Midbrain (tissue), 1 donor: Measurements from ENCODE around the gene SH3GLB2.

ENCODE experiments used
- DNase-seq: peaks from one replicate; lab custom pipeline; 2025; lab: John Stamatoyannopoulos, UW

SH3GLB2 gene

GRCh38 chr9:129028192-129028966 lies at the start of gene SH3GLB2:
TSS of gene SH3GLB2 (minus strand) at chr9:129028331. CDS start at chr9:129028154, 177 bp downstream.
- DNase-seq = peak; percentile 97

GRCh38 chr9:129077236-129077635 lies 49.1 kb upstream of the SH3GLB2 start:
- no peak for DNase-seq

GRCh38 chr9:129076640-129077037 lies 48.5 kb upstream of the SH3GLB2 start:
- no peak for DNase-seq

GRCh38 chr9:129075996-129076639 lies 48.0 kb upstream of the SH3GLB2 start:
- DNase-seq = no peak

GRCh38 chr9:129074106-129074505 lies 46.0 kb upstream of the SH3GLB2 start:
- DNase-seq = no peak

GRCh38 chr9:129073404-129073803 lies 45.3 kb upstream of the SH3GLB2 start:
- DNase-seq = no peak

GRCh38 chr9:129072171-129072570 lies 44.0 kb upstream of the SH3GLB2 start:
- no peak for DNase-seq

GRCh38 chr9:129071526-129072126 lies 43.5 kb upstream of the SH3GLB2 start:
- DNase-seq = no peak

- DNase-seq = no peak
Measured at GRCh38 chr9:129070696-129071525, 42.8 kb upstream of the SH3GLB2 start.

- DNase-seq = no peak
Measured at GRCh38 chr9:129069862-129070641, 41.9 kb upstream of the SH3GLB2 start.

- DNase-seq = peak; percentile 22
Measured at GRCh38 chr9:129068990-129069861, 41.1 kb upstream of the SH3GLB2 start.

- no peak for DNase-seq
Measured at GRCh38 chr9:129068110-129068509, 40.0 kb upstream of the SH3GLB2 start.

- DNase-seq = no peak
Measured at GRCh38 chr9:129064499-129064908, 36.4 kb upstream of the SH3GLB2 start.

- DNase-seq = no peak
Measured at GRCh38 chr9:129063061-129063460, 34.9 kb upstream of the SH3GLB2 start.

GRCh38 chr9:129060991-129061390 lies 32.9 kb upstream of the SH3GLB2 start:
- no peak for DNase-seq

GRCh38 chr9:129059796-129060785 lies 32.0 kb upstream of the SH3GLB2 start:
- no peak for DNase-seq

- DNase-seq = no peak
Measured at GRCh38 chr9:129058965-129059795, 31.0 kb upstream of the SH3GLB2 start.

GRCh38 chr9:129054163-129054851 lies 26.2 kb upstream of the SH3GLB2 start:
- no peak for DNase-seq
